Measurements from ENCODE around the gene OR52B2.

Gene OR52B2

DNA sequence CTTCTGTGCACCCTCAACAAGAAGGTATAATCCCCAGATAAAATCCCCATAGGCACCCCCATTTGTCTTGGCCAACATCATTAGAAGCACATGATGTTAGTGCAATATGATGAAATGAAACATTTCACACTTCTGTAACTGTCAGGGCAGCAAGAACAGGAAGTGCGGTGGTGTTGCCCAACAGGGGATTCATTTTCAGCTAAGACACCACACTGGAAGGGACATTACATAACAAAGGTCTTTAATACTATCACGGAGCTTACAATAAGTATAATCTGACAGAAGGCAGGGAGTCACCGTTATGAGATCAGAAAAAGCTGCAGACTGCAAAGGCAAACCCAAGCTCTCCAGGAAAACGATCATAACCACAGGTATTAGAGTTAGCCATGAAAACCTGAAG lies 30.8 kb upstream of the OR52B2 start:
- no peaks in the 10 kb centered on the region for H3K27me3 ChIP-seq (ENCODE audit: insufficient read depth, low read length, poor library complexity)
- H3K9ac ChIP-seq (ENCODE audit: low read depth, low read length), result no peak overlapping the region
- TF ChIP-seq EZH2 (IDR thresholded peaks at IDR 0.05; ENCODE audit: borderline replicate concordance, low read depth, low read length, severe bottlenecking), result no peak
- TF ChIP-seq, protein P1, sequence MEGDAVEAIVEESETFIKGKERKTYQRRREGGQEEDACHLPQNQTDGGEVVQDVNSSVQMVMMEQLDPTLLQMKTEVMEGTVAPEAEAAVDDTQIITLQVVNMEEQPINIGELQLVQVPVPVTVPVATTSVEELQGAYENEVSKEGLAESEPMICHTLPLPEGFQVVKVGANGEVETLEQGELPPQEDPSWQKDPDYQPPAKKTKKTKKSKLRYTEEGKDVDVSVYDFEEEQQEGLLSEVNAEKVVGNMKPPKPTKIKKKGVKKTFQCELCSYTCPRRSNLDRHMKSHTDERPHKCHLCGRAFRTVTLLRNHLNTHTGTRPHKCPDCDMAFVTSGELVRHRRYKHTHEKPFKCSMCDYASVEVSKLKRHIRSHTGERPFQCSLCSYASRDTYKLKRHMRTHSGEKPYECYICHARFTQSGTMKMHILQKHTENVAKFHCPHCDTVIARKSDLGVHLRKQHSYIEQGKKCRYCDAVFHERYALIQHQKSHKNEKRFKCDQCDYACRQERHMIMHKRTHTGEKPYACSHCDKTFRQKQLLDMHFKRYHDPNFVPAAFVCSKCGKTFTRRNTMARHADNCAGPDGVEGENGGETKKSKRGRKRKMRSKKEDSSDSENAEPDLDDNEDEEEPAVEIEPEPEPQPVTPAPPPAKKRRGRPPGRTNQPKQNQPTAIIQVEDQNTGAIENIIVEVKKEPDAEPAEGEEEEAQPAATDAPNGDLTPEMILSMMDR (IDR thresholded peaks at IDR 0.05; ENCODE audit: borderline replicate concordance, extremely low read depth, low read length, poor library complexity, severe bottlenecking), result no peak
- DNase-seq (no peak), ATAC-seq (ENCODE audit: insufficient read depth, low read depth) (no peak)
- H3K36me3 ChIP-seq (ENCODE audit: insufficient read depth, low read length), result 0 out of 2 replicates have a peak, but pooled peaks cover 5% of the 10 kb centered on the region
- no peak overlapping the region for H3K4me3 ChIP-seq (ENCODE audit: low read depth in 1 of 2, low read length in 2 of 2)
- H3K79me2 ChIP-seq (ENCODE audit: insufficient read depth, low read length), result no peaks in the 10 kb centered on the region
- no peak overlapping the region for H3K4me2 ChIP-seq (ENCODE audit: insufficient read depth, low read length)
- H4K20me1 ChIP-seq (ENCODE audit: insufficient read depth, low read length), result no peaks in the 10 kb centered on the region
- no peaks in the 10 kb centered on the region for H3K4me1 ChIP-seq (ENCODE audit: insufficient read depth, low read length)
- no peak overlapping the region for H2AFZ ChIP-seq (ENCODE audit: low read depth, low read length)
- no peaks in the 10 kb centered on the region for H3K9me3 ChIP-seq (ENCODE audit: insufficient read depth, low read length, severe bottlenecking)
- no peak overlapping the region for H3K27ac ChIP-seq (ENCODE audit: low read length)

DNA sequence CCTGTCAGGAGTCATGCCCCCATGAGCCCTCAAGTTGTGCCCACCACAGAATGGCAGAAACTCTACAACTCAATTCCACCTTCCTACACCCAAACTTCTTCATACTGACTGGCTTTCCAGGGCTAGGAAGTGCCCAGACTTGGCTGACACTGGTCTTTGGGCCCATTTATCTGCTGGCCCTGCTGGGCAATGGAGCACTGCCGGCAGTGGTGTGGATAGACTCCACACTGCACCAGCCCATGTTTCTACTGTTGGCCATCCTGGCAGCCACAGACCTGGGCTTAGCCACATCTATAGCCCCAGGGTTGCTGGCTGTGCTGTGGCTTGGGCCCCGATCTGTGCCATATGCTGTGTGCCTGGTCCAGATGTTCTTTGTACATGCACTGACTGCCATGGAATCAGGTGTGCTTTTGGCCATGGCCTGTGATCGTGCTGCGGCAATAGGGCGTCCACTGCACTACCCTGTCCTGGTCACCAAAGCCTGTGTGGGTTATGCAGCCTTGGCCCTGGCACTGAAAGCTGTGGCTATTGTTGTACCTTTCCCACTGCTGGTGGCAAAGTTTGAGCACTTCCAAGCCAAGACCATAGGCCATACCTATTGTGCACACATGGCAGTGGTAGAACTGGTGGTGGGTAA lies 29.2 kb upstream of the OR52B2 start, which contains the start of gene OR52W1:
Gene OR52W1, plus strand, starts transcription at position 51 of the 637 bp plus-strand sequence. Its CDS starts 0 bp downstream, at position 51.
- Histone ChIP-seq H3K27ac (ENCODE audit: low read length) (no peak within 1 kb of the TSS), H3K36me3 (ENCODE audit: insufficient read depth, low read length) (no peaks in the 10 kb centered on the region), H3K27me3 (ENCODE audit: insufficient read depth, low read length, poor library complexity) (no peaks in the 10 kb centered on the region), H3K4me1 (ENCODE audit: insufficient read depth, low read length) (no peaks in the 10 kb centered on the region), H3K9ac (ENCODE audit: low read depth, low read length) (no peak within 1 kb of the TSS), H3K4me2 (ENCODE audit: insufficient read depth, low read length) (no peak within 1 kb of the TSS), H3K9me3 (ENCODE audit: insufficient read depth, low read length, severe bottlenecking) (no peaks in the 10 kb centered on the region), H3K4me3 (ENCODE audit: low read depth in 1 of 2, low read length in 2 of 2) (no peak within 1 kb of the TSS), H4K20me1 (ENCODE audit: insufficient read depth, low read length) (no peaks in the 10 kb centered on the region), H3K79me2 (ENCODE audit: insufficient read depth, low read length) (no peaks in the 10 kb centered on the region), H2AFZ (ENCODE audit: low read depth, low read length) (no peak within 1 kb of the TSS)
- DNase-seq (no peak), ATAC-seq (ENCODE audit: insufficient read depth, low read depth) (no peak)
- TF ChIP-seq, protein P1 (IDR thresholded peaks at IDR 0.05; ENCODE audit: borderline replicate concordance, extremely low read depth, low read length, poor library complexity, severe bottlenecking), result no peak
- TF ChIP-seq EZH2 (IDR thresholded peaks at IDR 0.05; ENCODE audit: borderline replicate concordance, low read depth, low read length, severe bottlenecking), result no peak

DNA sequence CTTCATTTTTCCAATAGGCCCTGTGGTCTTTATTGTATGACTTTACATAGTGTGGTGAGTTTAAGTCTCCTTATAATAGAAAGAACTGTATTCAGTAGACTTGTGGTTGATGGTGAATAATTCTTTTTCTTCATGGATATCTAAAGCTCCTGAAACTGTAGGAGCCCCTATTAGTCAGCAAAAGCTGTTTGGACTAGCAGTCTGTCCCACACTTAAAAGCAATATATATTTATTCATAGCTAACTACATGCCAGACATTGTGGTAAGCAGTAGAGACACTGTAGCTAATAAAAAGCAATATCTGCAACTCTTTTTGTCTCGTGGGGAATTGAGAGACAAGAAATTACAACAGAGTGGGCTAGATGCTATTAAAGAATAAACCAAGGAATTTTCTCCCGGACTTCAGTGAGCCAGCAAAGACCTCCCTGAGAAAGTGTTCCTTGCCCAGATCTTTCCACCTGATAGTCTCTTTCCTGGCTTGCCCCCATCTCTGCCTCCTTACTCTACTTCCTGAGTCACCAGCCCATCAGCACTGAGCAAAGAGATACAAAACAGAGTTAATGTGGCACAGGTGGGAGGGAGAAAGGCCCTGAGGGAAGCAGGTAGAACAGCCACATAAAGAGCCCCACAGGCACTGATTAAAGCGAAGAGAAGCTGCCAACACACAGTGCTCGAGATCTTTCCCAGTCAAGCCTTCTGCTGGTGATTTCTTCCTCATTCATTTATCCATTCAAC lies 27.5 kb upstream of the OR52B2 start:
- H3K4me2 ChIP-seq (ENCODE audit: insufficient read depth, low read length), result no peak overlapping the region
- DNase-seq (no peak), ATAC-seq (ENCODE audit: insufficient read depth, low read depth) (no peak)
- TF ChIP-seq, protein P1 (IDR thresholded peaks at IDR 0.05; ENCODE audit: borderline replicate concordance, extremely low read depth, low read length, poor library complexity, severe bottlenecking), result no peak
- no peak for TF ChIP-seq EZH2 (IDR thresholded peaks at IDR 0.05; ENCODE audit: borderline replicate concordance, low read depth, low read length, severe bottlenecking)
- H3K4me1 ChIP-seq (ENCODE audit: insufficient read depth, low read length), result no peaks in the 10 kb centered on the region
- no peak overlapping the region for H3K27ac ChIP-seq (ENCODE audit: low read length)
- no peak overlapping the region for H3K4me3 ChIP-seq (ENCODE audit: low read depth in 1 of 2, low read length in 2 of 2)
- no peak overlapping the region for H2AFZ ChIP-seq (ENCODE audit: low read depth, low read length)
- no peaks in the 10 kb centered on the region for H3K79me2 ChIP-seq (ENCODE audit: insufficient read depth, low read length)
- H3K9ac ChIP-seq (ENCODE audit: low read depth, low read length), result no peak overlapping the region
- H3K27me3 ChIP-seq (ENCODE audit: insufficient read depth, low read length, poor library complexity), result no peaks in the 10 kb centered on the region
- H3K36me3 ChIP-seq (ENCODE audit: insufficient read depth, low read length), result no peaks in the 10 kb centered on the region
- no peaks in the 10 kb centered on the region for H4K20me1 ChIP-seq (ENCODE audit: insufficient read depth, low read length)
- H3K9me3 ChIP-seq (ENCODE audit: insufficient read depth, low read length, severe bottlenecking), result no peaks in the 10 kb centered on the region

Data from DND-41 (cell line).